Stomach smooth muscle (tissue), 2 donors: ENCODE measurements around the gene KRT8.
A peak's percentile ranks its signal among the peaks of the same experiment; 100 is the strongest.
"Not testable (repeated sequence)": the region's sequence is repeated elsewhere in the genome, so short reads cannot be mapped to it uniquely, and the experiment has no call there.

Source experiments
- H3K27ac ChIP-seq: one replicate; pipeline ENCODE4 v1.7.0; 2013; ENCODE audit warnings: mild to moderate bottlenecking, low read length, inconsistent platforms
- H3K27me3 ChIP-seq, 2 donors: one replicate each; pipeline ENCODE4 v1.7.0; 2013; ENCODE audit warnings: low read length in 2 of 2; ENCODE audit not compliant: insufficient read depth in 2 of 2, control insufficient read depth in 1 of 2
- H3K36me3 ChIP-seq, 2 donors: one replicate each; pipeline ENCODE4 v1.7.0; 2013; ENCODE audit warnings: low read length in 2 of 2; ENCODE audit not compliant: control insufficient read depth in 2 of 2, insufficient read depth in 2 of 2
- H3K4me1 ChIP-seq: one replicate; pipeline ENCODE4 v1.7.0; 2013; ENCODE audit warnings: low read length; ENCODE audit not compliant: control insufficient read depth, insufficient read depth
- H3K4me3 ChIP-seq, 2 donors: one replicate each; pipeline ENCODE4 v1.7.0; 2013; ENCODE audit warnings: low read length in 2 of 2
- H3K9ac ChIP-seq, 2 donors: one replicate each; pipeline ENCODE4 v1.7.0; 2013; ENCODE audit warnings: low read length in 2 of 2, mild to moderate bottlenecking in 1 of 2
- H3K9me3 ChIP-seq, 2 donors: one replicate each; pipeline ENCODE4 v1.7.0; 2013; ENCODE audit warnings: low read length in 2 of 2; ENCODE audit not compliant: control insufficient read depth in 2 of 2
- donor health status: healthy.
- donor health status: Pancreatic carcinoma.

KRT8 gene

DNA sequence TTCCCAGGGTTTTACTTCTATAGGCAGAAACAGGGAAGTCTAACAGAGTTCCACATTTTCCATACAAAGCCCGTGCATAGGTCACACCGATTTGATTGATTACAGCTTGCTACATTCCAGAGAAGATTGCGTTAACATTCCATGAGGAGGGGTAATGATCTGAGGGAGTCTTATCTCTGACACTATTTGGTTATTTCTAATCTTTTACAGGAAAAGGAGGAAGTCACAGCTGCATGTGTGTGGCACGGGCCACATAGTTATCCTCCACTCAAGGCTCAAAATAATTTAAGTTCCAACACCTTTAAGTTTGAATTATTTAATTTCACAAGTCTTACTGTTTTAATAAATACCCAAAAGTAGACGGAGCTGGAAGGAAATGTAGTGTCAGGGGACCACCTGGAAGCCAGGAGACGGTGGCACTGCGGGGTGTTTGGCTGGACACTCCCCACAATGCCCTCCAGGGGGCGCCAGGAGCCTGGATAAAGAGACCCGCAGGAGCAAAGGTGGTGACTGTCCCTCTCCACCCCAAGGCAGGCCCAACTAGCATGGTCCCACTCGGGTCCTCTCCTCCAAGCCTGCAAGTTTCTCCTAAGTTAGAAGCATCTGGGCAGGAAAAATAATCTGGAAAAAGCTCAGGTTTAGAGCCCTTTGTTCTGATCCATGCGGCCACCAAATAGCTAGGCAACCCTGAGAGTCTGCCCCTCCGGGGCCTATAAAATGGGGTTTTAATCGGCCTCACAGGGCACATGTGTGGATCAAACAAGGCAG lies 20.2 kb downstream of the KRT8 start:
- Histone ChIP-seq H3K27ac (no peak overlapping the region), H3K4me1 (peaks cover 6% of the 10 kb centered on the region), H3K4me3 (no peak overlapping the region), H3K36me3 (no peaks in the 10 kb centered on the region), H3K9me3 (no peaks in the 10 kb centered on the region), H3K9ac (no peak overlapping the region), H3K27me3 (no peaks in the 10 kb centered on the region)

DNA sequence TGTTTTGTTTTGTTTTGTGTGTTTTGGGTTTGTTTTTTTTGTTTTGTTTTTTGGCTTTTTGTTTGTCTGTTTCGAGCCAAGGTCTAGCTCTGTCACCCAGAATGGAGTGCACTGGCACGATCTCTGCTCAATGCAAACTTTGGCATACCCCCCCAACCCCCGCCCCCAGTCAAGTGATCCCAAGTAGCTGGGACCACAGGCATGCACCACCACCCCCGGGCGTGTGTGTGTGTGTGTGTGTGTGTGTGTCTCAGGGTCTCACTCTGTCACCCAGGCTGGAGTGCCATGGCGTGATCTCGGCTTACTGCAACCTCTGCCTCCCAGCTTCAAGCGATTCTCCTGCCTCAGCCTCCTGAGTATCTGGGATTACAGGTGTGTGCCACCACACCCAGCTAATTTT lies 24.4 kb downstream of the KRT8 start:
- H3K4me1 ChIP-seq, result peaks cover 20% of the 10 kb centered on the region
- not testable (repeated sequence) for H3K9ac ChIP-seq

GRCh38 chr12:52879394-52880351 lies 25.2 kb downstream of the KRT8 start:
- Histone ChIP-seq H3K4me1 (peaks cover 24% of the 10 kb centered on the region), H3K9me3 (no peaks in the 10 kb centered on the region), H3K36me3 (no peaks in the 10 kb centered on the region), H3K9ac (no peak overlapping the region), H3K27ac (no peak overlapping the region), H3K4me3 (peak overlapping the region in 1 of 2 donors; percentile 57), H3K27me3 (no peaks in the 10 kb centered on the region)

More for the DNA sequence above, 24.4 kb downstream of the KRT8 start:
- H3K27me3 ChIP-seq, H3K27ac ChIP-seq, H3K4me3 ChIP-seq, H3K9me3 ChIP-seq, H3K36me3 ChIP-seq: not testable (repeated sequence)

GRCh38 chr12:52878507-52879393 lies 26.1 kb downstream of the KRT8 start:
- Histone ChIP-seq H3K27me3 (no peaks in the 10 kb centered on the region), H3K27ac (no peak overlapping the region), H3K9me3 (no peaks in the 10 kb centered on the region), H3K4me1 (peaks cover 29% of the 10 kb centered on the region), H3K36me3 (no peaks in the 10 kb centered on the region), H3K9ac (peak overlapping the region in 1 of 2 donors; percentile 13), H3K4me3 (peak overlapping the region in 1 of 2 donors; percentile 35)

GRCh38 chr12:52877242-52877641 lies 27.6 kb downstream of the KRT8 start:
- H3K4me3 ChIP-seq, result no peak overlapping the region
- H3K9ac ChIP-seq, result no peak overlapping the region

GRCh38 chr12:52876372-52876771 lies 28.5 kb downstream of the KRT8 start:
- Histone ChIP-seq H3K9me3 (no peaks in the 10 kb centered on the region), H3K4me3 (no peak overlapping the region), H3K9ac (no peak overlapping the region), H3K4me1 (peaks cover 33% of the 10 kb centered on the region), H3K27ac (no peak overlapping the region), H3K36me3 (no peaks in the 10 kb centered on the region), H3K27me3 (no peaks in the 10 kb centered on the region)

More at GRCh38 chr12:52877242-52877641, 27.6 kb downstream of the KRT8 start:
- no peaks in the 10 kb centered on the region for H3K36me3 ChIP-seq
- H3K27ac ChIP-seq, result no peak overlapping the region
- peaks cover 33% of the 10 kb centered on the region for H3K4me1 ChIP-seq
- H3K27me3 ChIP-seq, result no peaks in the 10 kb centered on the region
- H3K9me3 ChIP-seq, result no peaks in the 10 kb centered on the region

DNA sequence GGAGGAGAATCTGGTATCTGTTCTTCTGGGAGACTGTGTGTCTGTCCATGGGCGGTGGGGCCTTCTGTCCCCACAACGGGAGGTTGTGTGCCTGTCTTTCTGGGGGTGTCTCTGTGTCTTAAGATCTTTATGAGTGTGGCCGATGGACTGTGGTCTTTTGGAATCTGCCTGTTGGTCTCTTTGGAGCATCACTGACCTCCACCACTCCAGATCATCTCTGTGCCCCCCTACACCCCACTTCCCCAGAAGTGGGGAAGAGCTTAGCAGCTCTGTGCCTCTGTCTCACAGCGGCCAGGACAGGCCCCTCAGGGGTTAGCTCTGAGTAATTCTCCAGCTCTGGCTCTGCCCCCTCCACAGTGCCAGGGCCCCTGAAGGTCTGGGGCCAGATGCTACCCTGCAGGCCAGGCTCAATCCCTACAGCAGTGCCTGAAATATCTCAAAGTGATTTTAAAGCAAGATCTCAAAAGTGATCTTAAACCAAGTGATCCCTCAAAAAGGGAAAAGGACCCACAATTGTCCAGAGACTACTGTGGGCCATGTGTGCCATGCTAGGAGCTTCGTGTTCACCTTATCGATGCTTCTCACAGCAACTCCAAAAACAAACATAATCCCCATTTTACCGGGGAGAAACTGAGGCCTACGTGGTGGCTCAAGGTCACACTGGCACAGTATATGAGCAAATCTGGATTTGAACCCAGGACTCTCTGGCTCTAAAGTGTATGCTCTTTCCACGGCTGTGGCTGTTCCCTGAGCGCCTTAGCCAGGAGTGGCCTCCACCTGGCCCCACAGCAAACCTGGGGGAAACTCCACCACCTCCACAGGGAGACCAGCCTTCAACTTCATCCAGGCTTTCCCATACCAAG lies 30.1 kb downstream of the KRT8 start:
- Histone ChIP-seq H3K27me3 (no peaks in the 10 kb centered on the region), H3K9me3 (no peaks in the 10 kb centered on the region), H3K27ac (peak overlapping the region; percentile 11), H3K36me3 (no peaks in the 10 kb centered on the region), H3K4me3 (peak overlapping the region; percentile 51 to 72), H3K9ac (peak overlapping the region; percentile 39 to 64), H3K4me1 (peaks cover 32% of the 10 kb centered on the region)

DNA sequence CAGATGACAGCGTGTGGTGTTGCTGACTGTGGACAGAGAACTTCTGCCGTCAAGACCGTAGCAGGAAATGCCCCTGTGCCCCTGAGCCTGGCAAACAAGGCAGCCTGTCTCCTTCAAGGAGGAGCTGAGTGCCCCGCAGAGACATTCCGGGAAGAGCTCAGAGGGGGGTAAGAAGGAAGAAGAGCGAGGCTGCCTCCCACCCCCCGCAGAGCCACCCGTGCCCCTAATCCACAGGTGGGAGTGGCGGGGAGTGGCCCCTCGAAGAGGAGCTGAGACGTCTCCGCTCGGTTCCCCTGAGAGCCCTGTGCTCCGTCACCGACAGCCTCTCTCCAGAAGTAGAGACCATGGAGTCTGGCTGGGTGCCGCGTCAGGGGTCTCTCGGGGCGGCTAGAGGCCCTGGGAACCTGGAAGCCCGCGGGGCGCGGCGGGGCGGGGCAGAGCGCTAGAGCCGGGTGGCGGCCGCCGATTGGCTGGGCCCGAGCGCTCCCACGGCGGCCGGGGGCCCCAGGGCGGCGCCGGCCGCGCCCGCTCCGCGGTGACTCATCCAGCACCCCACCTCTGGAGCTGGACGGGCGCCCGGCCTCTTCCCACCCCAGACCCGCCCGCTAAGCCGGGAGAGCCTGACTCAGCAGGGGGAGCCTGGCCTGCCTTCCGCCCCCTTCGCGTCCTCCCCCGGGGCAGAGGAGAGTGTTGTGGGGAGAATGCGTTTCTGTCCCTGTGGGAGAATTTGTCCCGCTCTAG lies 30.9 kb downstream of the KRT8 start:
- Histone ChIP-seq H3K36me3 (no peaks in the 10 kb centered on the region), H3K27ac (peak overlapping the region; percentile 53), H3K4me1 (peaks cover 24% of the 10 kb centered on the region), H3K9ac (peak overlapping the region; percentile 71 to 80), H3K27me3 (no peaks in the 10 kb centered on the region), H3K4me3 (peak overlapping the region; percentile 67 to 72), H3K9me3 (no peaks in the 10 kb centered on the region)

DNA sequence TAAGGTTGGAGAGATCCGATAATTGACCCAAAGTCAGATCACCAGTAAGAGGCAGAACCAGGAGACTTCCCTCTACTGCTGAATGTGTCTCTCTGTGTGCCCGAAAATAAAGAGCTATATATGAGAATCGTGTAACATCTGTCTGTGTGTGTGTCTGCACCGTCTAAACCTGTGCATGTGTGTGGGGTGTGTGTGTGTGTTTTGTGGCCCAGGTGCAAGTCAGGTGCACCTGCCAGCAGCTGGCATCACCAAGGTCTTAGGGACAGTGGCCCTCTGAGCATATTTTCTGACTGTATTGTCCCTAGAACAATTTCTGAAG lies 31.4 kb downstream of the KRT8 start:
- Histone ChIP-seq H3K9ac (peak overlapping the region; percentile 71 to 80), H3K9me3 (no peaks in the 10 kb centered on the region), H3K4me1 (peaks cover 19% of the 10 kb centered on the region), H3K4me3 (peak overlapping the region; percentile 67 to 72), H3K27ac (peak overlapping the region; percentile 53), H3K27me3 (no peaks in the 10 kb centered on the region), H3K36me3 (no peaks in the 10 kb centered on the region)
